Colonic mucosa (tissue), 4 donors: ENCODE results near the gene HIPK3. TPM values are rescaled to one million over a fixed set of nuclear protein-coding genes. Genes with fewer than 3 reads are reported as not detected.

ENCODE experiments used
- DNase-seq: peaks from one replicate; pipeline ENCODE4 v3.0.0-alpha.2; 2020
- H3K27ac ChIP-seq: fragments of 200-600 bp; one replicate; pipeline ENCODE4 v1.8.0; 2021
- H3K27me3 ChIP-seq: fragments of 200-600 bp; one replicate; pipeline ENCODE4 v1.8.0; 2021
- H3K36me3 ChIP-seq: fragments of 200-600 bp; one replicate; pipeline ENCODE4 v1.8.0; 2021
- H3K4me1 ChIP-seq: fragments of 200-600 bp; one replicate; pipeline ENCODE4 v1.8.0; 2021; ENCODE audit warnings: mild to moderate bottlenecking
- H3K4me3 ChIP-seq: fragments of 200-600 bp; one replicate; pipeline ENCODE4 v1.8.0; 2021
- H3K9ac ChIP-seq, 2 donors: one replicate each; pipeline ENCODE4 v1.7.0; 2013; ENCODE audit warnings: control low read depth in 2 of 2, low read depth in 2 of 2, low read length in 2 of 2
- H3K9me3 ChIP-seq: fragments of 200-600 bp; one replicate; pipeline ENCODE4 v1.8.0; 2021
- intact Hi-C: fragments of 100-400 bp; cut with DNase I; formaldehyde crosslinking; loops from one replicate; pipeline ENCODE4 v1.14.1; 2022
- total RNA-seq, 2 donors: library from RNA; stranded (reverse); fragmentation: NEBNext Ultra II Directional in 1 of 2; extraction: Animal tissue kit (Norgen Biotek cat#: 25700) in 1 of 2; gene quantifications; one replicate each; pipeline ENCODE4 v1.2.1, GENCODE V29; 2021
- TF ChIP-seq, protein P1 (sequence below): fragments of 200-600 bp; IDR thresholded peaks from one replicate; pipeline ENCODE4 v1.8.0; 2022; ENCODE audit warnings: antibody characterized with exemption, mild to moderate bottlenecking
- donor health status: healthy.
- donor health status: DM: no; HTN: no; CAD: no.
- donor health status: DM: no; HTN: no; CAD: no.

Gene HIPK3
- total RNA-seq, 2 donors from 2014 or later, result 48.1 to 96.3 TPM

DNA sequence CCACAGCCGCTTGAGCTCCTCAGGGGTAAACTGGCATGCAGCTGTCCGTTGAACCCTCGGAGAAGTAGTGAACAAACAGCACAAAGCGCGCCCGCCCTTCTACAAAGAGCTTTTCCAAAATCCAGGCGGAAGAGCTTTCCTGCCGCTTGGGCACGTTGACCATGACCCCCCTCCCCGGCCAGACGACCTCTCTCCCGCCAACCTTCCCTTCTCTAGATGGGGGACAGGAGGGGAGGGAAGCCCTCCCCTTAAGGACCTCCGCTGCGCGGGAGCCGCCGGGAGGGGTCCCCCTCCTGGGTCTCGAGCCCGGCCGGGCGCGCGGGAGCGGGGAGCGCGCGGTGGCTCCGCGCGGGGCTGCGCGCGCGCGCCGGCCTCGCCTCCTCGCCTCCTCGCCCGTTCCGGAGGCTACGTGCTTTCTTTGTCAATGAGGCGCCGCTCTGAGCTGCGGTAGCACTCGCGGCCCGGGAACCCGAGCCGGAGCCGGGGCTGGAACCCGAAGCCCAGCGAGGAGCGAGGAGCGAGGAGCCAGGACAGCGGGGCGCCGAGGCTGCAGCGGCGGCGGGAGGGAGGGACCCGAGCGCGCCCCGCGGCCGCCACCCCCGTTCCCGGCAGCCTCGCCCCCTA lies 118.6 kb downstream of the HIPK3 start, which contains the start of gene KIAA1549L:
Gene KIAA1549L, plus strand, starts transcription at position 421 of the 624 bp plus-strand sequence.
- Histone ChIP-seq H3K27ac (no peak within 1 kb of the TSS), H3K9ac (no peak within 1 kb of the TSS), H3K4me3 (peak within 1 kb of the TSS; percentile 13), H3K9me3 (no peaks in the 10 kb centered on the region), H3K27me3 (peaks cover 27% of the 10 kb centered on the region), H3K4me1 (no peaks in the 10 kb centered on the region), H3K36me3 (no peaks in the 10 kb centered on the region)
- TF ChIP-seq, protein P1, sequence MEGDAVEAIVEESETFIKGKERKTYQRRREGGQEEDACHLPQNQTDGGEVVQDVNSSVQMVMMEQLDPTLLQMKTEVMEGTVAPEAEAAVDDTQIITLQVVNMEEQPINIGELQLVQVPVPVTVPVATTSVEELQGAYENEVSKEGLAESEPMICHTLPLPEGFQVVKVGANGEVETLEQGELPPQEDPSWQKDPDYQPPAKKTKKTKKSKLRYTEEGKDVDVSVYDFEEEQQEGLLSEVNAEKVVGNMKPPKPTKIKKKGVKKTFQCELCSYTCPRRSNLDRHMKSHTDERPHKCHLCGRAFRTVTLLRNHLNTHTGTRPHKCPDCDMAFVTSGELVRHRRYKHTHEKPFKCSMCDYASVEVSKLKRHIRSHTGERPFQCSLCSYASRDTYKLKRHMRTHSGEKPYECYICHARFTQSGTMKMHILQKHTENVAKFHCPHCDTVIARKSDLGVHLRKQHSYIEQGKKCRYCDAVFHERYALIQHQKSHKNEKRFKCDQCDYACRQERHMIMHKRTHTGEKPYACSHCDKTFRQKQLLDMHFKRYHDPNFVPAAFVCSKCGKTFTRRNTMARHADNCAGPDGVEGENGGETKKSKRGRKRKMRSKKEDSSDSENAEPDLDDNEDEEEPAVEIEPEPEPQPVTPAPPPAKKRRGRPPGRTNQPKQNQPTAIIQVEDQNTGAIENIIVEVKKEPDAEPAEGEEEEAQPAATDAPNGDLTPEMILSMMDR, result no peak
- intact Hi-C loops, result no loop called here
- DNase-seq, result no peak

GRCh38 chr11:33376331-33377310 lies 119.4 kb downstream of the HIPK3 start:
- H3K9me3 ChIP-seq, result no peaks in the 10 kb centered on the region
- no peaks in the 10 kb centered on the region for H3K36me3 ChIP-seq
- H3K27ac ChIP-seq, result no peak overlapping the region
- TF ChIP-seq, protein P1, result no peak
- peak overlapping the region; percentile 7 for H3K4me3 ChIP-seq
- peaks cover 27% of the 10 kb centered on the region for H3K27me3 ChIP-seq
- no peak overlapping the region for H3K9ac ChIP-seq
- intact Hi-C loops, result no loop called here
- DNase-seq, result no peak
- no peaks in the 10 kb centered on the region for H3K4me1 ChIP-seq

- intact Hi-C loops, result no loop called here
- peaks cover 27% of the 10 kb centered on the region for H3K27me3 ChIP-seq
- no peaks in the 10 kb centered on the region for H3K4me1 ChIP-seq
- no peaks in the 10 kb centered on the region for H3K9me3 ChIP-seq
- TF ChIP-seq, protein P1, result no peak
- no peak overlapping the region for H3K27ac ChIP-seq
- H3K9ac ChIP-seq, result no peak overlapping the region
- H3K36me3 ChIP-seq, result no peaks in the 10 kb centered on the region
- H3K4me3 ChIP-seq, result no peak overlapping the region
- no peak for DNase-seq
These were observed 120.5 kb downstream of the HIPK3 start for GRCh38 chr11:33377412-33378370.

DNA sequence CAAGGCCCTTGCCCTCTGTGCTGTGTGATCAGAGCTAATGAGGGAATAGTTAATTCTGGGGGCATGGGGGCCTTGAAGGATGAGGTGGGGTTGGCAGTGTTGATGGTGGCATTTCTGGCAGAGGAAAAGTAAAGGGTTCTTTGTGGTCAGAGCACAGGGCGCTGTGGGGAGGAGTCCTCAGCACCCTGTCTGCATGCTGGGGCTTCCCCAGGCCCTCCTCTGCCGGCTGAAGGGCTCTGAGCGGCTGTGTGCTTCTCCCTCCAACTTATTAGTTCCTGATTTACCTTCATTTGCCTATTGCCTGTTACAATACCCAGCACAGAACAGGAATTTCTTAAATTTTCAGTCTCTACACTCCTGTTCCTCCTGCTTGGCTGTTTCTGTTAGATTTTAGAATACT lies 122.8 kb downstream of the HIPK3 start:
- peaks cover 20% of the 10 kb centered on the region for H3K27me3 ChIP-seq
- intact Hi-C loops, result no loop called here
- DNase-seq, result no peak

More for the DNA sequence above, 122.8 kb downstream of the HIPK3 start:
- no peaks in the 10 kb centered on the region for H3K9me3 ChIP-seq
- H3K36me3 ChIP-seq, result no peaks in the 10 kb centered on the region
- H3K4me3 ChIP-seq, result no peak overlapping the region
- TF ChIP-seq, protein P1, result no peak
- no peaks in the 10 kb centered on the region for H3K4me1 ChIP-seq
- H3K27ac ChIP-seq, result no peak overlapping the region
- H3K9ac ChIP-seq, result no peak overlapping the region
